ENCODE results near the gene MAGEB6.
"Not testable (repeated sequence)": the region's sequence is repeated elsewhere in the genome, so short reads cannot be mapped to it uniquely, and the experiment has no call there.

Gene MAGEB6, protein sequence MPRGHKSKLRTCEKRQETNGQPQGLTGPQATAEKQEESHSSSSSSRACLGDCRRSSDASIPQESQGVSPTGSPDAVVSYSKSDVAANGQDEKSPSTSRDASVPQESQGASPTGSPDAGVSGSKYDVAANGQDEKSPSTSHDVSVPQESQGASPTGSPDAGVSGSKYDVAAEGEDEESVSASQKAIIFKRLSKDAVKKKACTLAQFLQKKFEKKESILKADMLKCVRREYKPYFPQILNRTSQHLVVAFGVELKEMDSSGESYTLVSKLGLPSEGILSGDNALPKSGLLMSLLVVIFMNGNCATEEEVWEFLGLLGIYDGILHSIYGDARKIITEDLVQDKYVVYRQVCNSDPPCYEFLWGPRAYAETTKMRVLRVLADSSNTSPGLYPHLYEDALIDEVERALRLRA

DNA sequence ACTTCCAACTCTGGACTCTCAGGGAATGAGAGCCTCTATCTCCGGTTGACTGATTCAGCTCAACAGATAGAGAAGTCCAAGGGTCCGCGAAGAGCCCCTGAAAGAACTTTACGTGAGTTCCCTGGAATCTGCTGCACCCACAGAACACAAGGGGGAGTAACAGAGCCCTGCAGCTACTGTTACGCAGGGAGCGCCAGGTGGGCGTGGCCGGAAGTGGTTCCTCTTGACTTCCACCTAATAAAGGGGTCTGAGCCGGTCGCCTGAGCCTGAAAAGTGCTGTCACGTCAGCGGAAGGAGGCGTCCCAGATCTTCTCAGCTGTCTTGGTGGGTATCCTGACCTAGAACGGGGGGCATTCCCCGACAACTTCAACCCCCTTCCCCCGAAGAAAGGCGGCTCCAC, at the start of gene MAGEB6:
TSS of gene MAGEB6 (plus strand) at position 237 of the 400 bp plus-strand sequence. CDS start 1,407 bp downstream, outside the sequence.
- no peak for DNase-seq (ENCODE audit: low read depth in 3 of 3)

DNA sequence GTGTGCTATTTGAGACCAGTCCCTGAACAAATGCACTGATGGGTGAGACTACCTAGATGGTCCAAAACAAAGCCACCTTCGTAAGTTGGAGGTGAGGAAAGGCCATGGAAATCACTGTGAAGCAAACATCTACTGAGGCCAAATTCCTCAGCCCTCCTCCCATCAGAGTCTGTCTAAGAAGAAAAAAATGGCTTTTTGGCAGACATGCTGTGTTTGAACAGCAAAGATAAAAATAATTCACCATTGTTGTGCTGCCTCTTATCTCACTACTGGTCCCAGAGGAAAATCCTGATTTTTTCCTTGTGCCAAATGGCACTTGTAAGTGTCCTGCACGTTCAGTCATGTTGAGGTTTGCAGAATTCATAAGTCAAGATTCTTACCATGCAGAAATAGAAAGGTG, 46.2 kb upstream of the MAGEB6 start:
- DNase-seq (ENCODE audit: low read depth in 3 of 3): no peak

DNA sequence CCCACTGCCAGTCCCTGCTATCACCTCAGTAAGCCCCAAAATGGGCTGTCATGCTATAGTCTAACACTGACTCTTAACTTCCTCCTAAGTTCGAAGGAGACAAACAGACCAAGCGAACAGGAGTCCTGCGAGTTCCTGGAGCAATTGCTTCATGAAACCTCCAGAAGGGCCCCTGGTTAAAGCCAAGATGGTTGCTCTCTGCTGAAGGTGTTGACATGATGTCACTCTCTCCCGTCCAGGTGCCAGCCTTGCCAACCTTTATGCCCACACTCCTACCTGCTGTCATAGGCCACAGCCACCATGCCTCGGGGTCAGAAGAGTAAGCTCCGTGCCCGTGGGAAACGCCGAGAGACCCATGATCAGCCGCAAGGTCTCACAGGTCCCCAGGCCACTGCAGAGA, 31.9 kb upstream of the MAGEB6 start, which contains the start of gene MAGEB6B:
TSS of gene MAGEB6B (plus strand) at position 301 of the 400 bp plus-strand sequence. CDS start at position 301, 0 bp downstream.
- DNase-seq (ENCODE audit: low read depth in 3 of 3): no peak

DNA sequence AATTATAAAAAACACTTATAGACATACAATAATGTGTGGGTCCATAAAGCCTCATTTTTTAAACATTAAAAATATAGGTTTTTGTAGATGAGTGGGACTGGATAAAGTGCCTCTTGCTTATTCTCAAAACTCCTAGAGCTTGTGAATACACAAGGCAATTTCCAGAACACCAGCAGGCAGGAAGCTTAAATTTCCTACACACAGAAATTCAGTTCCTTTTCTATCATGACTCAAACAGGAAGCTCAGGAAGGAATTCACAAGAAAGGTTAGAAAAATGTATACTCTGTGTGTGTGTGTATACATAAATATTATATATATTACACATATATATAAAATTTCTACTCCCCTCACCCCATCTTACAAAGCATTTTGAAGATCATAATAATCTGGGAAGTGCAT, 11.3 kb downstream of the MAGEB6 start:
- no peak for DNase-seq (ENCODE audit: low read depth in 3 of 3)

DNA sequence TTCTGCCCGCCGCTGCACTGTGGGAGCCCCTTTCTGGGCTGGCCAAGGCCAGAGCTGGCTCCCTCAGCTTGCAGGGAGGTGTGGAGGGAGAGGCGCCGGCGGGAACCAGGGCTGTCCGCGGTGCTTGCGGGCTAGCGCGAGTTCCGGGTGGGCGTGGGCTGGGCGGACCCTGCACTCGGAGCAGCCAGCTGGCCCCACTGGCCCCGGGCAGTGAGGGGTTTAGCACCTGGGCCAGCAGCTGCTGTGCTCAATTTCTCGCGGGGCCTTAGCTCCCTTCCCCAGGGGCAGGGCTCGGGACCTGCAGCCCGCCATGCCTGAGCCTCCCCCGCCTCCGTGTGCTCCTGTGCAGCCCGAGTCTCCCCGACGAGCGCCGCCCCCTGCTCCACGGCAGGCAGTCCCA, 12.5 kb downstream of the MAGEB6 start:
- not testable (repeated sequence) for DNase-seq (ENCODE audit: low read depth in 3 of 3)

DNA sequence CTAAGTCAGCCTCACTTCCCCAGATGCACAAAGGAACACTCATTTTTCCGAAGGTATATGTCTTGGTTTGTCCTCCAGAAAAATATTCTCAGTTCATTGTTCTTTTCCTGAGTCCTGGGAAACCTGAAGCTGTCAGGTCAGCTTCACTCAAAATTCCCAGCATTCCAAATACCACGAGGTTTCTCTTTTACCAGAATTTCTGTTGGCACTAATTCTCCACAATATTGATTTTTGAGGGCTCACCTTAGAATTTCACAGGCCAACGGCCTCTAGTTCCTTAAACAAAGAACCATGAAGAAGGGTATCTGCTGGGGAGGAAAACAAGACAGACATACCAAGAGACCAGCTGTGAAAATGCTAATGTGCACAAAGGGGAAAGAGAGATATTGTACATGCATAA, 15.8 kb downstream of the MAGEB6 start:
- no peak for DNase-seq (ENCODE audit: low read depth in 3 of 3)

DNA sequence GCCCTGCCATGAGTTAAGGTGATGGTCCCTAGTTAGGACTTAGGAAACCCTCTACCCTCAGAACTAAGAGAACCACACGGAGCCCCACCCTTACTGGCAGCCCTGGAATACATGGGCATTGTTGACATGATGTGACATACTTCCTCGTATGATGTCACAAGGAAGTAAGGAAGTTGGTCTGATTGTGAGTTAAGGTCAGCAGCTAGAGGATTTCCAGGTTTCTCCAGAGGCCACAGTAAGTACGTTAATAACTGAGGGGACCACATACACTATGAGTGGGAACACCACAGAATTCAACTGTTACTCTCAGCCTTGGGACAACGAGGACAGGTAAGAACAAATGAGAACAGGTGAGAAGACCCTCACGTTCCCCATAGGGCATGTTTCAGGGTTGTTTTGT, 23.6 kb downstream of the MAGEB6 start, which contains the start of gene MAGEB5:
TSS of gene MAGEB5 (plus strand) at position 301 of the 400 bp plus-strand sequence. CDS start 1,133 bp downstream, outside the sequence.
- no peak for DNase-seq (ENCODE audit: low read depth in 3 of 3)

DNA sequence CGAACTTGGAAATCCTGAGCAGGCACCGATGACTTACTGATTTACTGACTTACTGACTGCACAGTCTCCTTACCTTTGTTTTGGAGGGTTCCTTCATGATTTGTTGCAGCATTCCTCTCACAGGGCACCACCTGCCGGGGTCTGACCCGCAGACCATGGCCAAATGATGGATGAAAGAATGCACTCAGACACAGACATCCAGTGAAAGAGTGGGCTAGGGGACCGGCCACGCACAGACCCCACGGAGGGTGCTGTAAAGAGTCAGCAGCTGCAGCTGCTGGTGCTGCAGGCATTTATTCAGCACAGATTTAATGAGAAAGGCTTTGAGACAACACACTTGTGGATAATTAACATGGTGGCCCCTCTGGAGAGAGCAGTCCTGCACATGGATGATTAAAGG, 27.1 kb downstream of the MAGEB6 start:
- no peak for DNase-seq (ENCODE audit: low read depth in 3 of 3)

DNA sequence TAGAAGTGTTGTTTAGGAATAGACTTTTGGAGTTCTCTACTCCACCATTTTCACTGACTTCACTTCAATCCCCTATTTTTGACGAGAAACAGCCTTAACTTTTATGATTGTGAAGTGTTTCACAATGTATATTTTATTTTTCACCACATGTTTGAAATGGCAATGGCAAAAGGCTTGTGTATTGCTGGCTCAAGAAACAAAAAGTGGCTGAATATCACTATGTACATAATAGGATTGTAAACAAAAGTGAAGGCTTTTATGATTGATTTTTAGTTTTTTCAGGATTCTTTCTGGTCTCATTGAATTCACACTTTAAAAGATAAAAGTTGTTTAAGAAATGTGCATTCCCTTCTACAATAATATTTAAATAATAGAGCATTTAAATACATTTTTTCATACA, 41.9 kb downstream of the MAGEB6 start:
- DNase-seq (ENCODE audit: low read depth in 3 of 3): no peak

Data from stimulated activated CD4-positive, alpha-beta T cell treated with anti-CD3 and anti-CD28 coated beads, TNF-alpha, amount 100 ng/mL, for 4 hours (primary cell).